C4-2B (cell line): Measurements from ENCODE around the gene PIMREG.

Source experiments
- CTCF ChIP-seq: fragments of 450-650 bp; conservative IDR thresholded peaks from 2 replicates; pipeline ENCODE4 v1.5.1; 2017; ENCODE audit warnings: mild to moderate bottlenecking
- ZFX ChIP-seq: fragments of 450-650 bp; IDR thresholded peaks from 2 replicates; pipeline ENCODE4 v1.6.1; 2017

GRCh38 chr17:6478486-6478885 is 34.2 kb downstream of the PIMREG start:
- no peak for TF ChIP-seq CTCF
- no peak for TF ChIP-seq ZFX
